HCT116 (cell line): Measurements from ENCODE around the gene SCT.

Source experiments
- CEBPB ChIP-seq: IDR thresholded peaks from 2 replicates; pipeline ENCODE4 v1.6.1; 2012; ENCODE audit warnings: low read depth
- EZH2phosphoT487 ChIP-seq: fragments of 200-600 bp; IDR thresholded peaks from 2 replicates; pipeline ENCODE4 v1.6.1; 2018; ENCODE audit warnings: antibody characterized with exemption, borderline replicate concordance
- JUND ChIP-seq: IDR thresholded peaks from 2 replicates; pipeline ENCODE4 v1.6.1; 2012
- POLR2A ChIP-seq: IDR thresholded peaks from 2 replicates; pipeline ENCODE4 v1.7.0; 2011; ENCODE audit warnings: borderline replicate concordance; ENCODE audit not compliant: insufficient read depth, insufficient read length; ENCODE audit errors: extremely low read depth
- POLR2AphosphoS5 ChIP-seq: IDR thresholded peaks from 2 replicates; pipeline ENCODE4 v1.6.1; 2011; ENCODE audit warnings: mild to moderate bottlenecking, low read depth, low read length, moderate library complexity
- RAD21 ChIP-seq: IDR thresholded peaks from 2 replicates; pipeline ENCODE4 v1.6.1; 2012; ENCODE audit warnings: low read depth, mild to moderate bottlenecking
- SIN3A ChIP-seq: IDR thresholded peaks from 2 replicates; pipeline ENCODE4 v1.6.1; 2012; ENCODE audit warnings: low read depth
- TCF7L2 ChIP-seq: IDR thresholded peaks from 2 replicates; pipeline ENCODE4 v1.7.0; 2011; ENCODE audit warnings: borderline replicate concordance, inconsistent platforms; ENCODE audit not compliant: insufficient read depth, insufficient read length; ENCODE audit errors: extremely low read depth
- ZNF274 ChIP-seq: fragments of 200-500 bp; sonication (Bioruptor generic); IDR thresholded peaks from 2 replicates; pipeline ENCODE4 v1.6.1; 2014; ENCODE audit warnings: mild to moderate bottlenecking, low read depth, low read length, inconsistent platforms
- TF ChIP-seq, protein P1 (sequence below), 3 experiments: fragments of 200-600 bp in 1 of 3; sonication (generic) in 1 of 3; IDR thresholded peaks in 2 of 3; conservative IDR thresholded peaks in 1 of 3; 2 replicates each; pipeline ENCODE4 v1.5.1; 2012 to 2017; ENCODE audit warnings: low read depth in 2 of 3, low read length in 2 of 3, antibody characterized with exemption in 1 of 3, borderline replicate concordance in 1 of 3, control low read depth in 1 of 3, mild to moderate bottlenecking in 1 of 3, mixed read lengths in 1 of 3, mixed run types in 1 of 3, moderate library complexity in 1 of 3; ENCODE audit not compliant: insufficient read depth in 1 of 3
- TF ChIP-seq, protein P2 (sequence below): IDR thresholded peaks from 2 replicates; pipeline ENCODE4 v1.6.1; 2012; ENCODE audit warnings: low read depth

DNA sequence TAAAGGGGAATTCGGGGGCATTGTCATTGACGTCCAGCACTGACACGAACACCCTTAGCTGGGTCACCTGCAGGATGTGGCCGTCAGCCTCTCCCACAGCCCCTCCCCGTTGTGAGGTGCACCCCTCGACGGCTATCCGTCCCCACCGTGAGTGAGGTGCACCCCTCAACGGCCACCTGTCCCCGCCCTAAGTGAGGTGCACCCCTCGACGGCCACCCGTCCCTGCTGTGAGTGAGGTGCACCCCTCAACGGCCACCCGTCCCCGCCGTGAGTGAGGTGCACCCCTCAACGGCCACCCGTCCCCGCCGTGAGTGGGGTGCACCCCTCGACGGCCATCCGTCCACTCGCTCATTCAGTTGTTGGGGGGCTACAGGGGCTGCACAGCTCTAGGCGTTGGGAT lies 5.1 kb downstream of the SCT start:
- TF ChIP-seq, protein P1, sequence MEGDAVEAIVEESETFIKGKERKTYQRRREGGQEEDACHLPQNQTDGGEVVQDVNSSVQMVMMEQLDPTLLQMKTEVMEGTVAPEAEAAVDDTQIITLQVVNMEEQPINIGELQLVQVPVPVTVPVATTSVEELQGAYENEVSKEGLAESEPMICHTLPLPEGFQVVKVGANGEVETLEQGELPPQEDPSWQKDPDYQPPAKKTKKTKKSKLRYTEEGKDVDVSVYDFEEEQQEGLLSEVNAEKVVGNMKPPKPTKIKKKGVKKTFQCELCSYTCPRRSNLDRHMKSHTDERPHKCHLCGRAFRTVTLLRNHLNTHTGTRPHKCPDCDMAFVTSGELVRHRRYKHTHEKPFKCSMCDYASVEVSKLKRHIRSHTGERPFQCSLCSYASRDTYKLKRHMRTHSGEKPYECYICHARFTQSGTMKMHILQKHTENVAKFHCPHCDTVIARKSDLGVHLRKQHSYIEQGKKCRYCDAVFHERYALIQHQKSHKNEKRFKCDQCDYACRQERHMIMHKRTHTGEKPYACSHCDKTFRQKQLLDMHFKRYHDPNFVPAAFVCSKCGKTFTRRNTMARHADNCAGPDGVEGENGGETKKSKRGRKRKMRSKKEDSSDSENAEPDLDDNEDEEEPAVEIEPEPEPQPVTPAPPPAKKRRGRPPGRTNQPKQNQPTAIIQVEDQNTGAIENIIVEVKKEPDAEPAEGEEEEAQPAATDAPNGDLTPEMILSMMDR (IDR thresholded peaks at IDR 0.05 in 2 of 3, conservative IDR thresholded peaks at IDR 0.05 in 1 of 3; ENCODE audit: borderline replicate concordance in 1 of 3, insufficient read depth in 1 of 3, low read depth in 2 of 3, low read length in 2 of 3) = no peak
- TF ChIP-seq JUND (no peak), RAD21 (no peak), POLR2AphosphoS5 (no peak), POLR2A (no peak), EZH2phosphoT487 (no peak), CEBPB (no peak), SIN3A (no peak), TCF7L2 (no peak), ZNF274 (no peak)
- TF ChIP-seq, protein P2, sequence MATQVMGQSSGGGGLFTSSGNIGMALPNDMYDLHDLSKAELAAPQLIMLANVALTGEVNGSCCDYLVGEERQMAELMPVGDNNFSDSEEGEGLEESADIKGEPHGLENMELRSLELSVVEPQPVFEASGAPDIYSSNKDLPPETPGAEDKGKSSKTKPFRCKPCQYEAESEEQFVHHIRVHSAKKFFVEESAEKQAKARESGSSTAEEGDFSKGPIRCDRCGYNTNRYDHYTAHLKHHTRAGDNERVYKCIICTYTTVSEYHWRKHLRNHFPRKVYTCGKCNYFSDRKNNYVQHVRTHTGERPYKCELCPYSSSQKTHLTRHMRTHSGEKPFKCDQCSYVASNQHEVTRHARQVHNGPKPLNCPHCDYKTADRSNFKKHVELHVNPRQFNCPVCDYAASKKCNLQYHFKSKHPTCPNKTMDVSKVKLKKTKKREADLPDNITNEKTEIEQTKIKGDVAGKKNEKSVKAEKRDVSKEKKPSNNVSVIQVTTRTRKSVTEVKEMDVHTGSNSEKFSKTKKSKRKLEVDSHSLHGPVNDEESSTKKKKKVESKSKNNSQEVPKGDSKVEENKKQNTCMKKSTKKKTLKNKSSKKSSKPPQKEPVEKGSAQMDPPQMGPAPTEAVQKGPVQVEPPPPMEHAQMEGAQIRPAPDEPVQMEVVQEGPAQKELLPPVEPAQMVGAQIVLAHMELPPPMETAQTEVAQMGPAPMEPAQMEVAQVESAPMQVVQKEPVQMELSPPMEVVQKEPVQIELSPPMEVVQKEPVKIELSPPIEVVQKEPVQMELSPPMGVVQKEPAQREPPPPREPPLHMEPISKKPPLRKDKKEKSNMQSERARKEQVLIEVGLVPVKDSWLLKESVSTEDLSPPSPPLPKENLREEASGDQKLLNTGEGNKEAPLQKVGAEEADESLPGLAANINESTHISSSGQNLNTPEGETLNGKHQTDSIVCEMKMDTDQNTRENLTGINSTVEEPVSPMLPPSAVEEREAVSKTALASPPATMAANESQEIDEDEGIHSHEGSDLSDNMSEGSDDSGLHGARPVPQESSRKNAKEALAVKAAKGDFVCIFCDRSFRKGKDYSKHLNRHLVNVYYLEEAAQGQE = no peak
